Measurements from ENCODE around the gene RBM33.
A peak's percentile ranks its signal among the peaks of the same experiment; 100 is the strongest.
"Not testable (repeated sequence)": the region's sequence is repeated elsewhere in the genome, so short reads cannot be mapped to it uniquely, and the experiment has no call there.

RBM33 gene

DNA sequence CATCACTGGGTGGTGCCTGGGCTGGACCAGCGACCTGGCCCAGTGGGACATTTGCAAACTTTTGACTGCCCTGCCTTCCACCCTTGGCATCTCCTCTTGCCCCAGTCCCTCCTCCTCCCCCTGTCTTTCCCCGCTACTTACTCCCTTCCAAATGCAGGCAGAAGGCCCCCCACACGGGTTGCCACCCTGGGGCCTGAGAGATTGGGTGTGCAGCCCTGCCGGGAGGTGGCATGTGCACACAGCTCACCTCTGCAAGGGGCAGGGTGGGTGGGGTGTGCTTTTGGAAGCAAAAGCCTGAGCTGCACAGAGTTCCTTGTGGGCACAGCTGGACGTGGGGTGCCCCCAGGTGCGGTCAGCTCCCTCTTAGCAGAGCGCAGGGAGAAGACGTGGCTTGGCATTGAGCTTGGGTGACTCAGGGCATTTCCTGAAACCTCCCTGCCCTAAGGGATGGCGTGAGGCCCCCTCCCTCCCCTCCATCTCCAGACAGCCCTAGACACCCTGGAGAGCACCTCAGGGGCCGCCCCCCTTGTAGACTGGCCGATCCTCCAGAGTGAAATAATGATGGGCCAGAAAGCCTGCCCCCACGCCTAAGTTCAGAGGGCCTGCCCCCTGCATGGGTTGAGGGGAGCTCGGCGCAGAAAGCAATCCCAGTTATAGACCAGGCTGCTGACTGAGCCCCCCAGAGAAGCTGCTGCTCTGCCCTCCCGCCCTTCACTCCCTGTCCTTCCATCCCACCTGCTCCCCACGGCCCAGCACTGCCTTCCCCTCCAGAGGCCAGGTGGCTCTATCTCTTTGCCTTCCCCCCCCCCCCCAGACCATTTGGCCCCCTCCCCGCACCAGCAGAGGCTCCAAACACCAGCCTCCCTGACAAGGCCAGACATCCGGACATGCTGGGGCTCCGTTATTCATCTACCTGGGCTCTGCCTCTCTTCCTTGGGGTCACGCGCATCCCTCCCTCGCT, 170.1 kb downstream of the RBM33 start:
- H3K27me3 Mint-ChIP-seq, result peaks cover 56% of the 10 kb centered on the region
- H3K9me3 Mint-ChIP-seq, result no peaks in the 10 kb centered on the region
- peaks cover 20% of the 10 kb centered on the region for H3K4me1 Mint-ChIP-seq
- no peak for ATAC-seq
- H3K36me3 Mint-ChIP-seq, result no peaks in the 10 kb centered on the region
- H3K27ac Mint-ChIP-seq, result no peak overlapping the region
- H3K4me3 Mint-ChIP-seq, result no peak overlapping the region

DNA sequence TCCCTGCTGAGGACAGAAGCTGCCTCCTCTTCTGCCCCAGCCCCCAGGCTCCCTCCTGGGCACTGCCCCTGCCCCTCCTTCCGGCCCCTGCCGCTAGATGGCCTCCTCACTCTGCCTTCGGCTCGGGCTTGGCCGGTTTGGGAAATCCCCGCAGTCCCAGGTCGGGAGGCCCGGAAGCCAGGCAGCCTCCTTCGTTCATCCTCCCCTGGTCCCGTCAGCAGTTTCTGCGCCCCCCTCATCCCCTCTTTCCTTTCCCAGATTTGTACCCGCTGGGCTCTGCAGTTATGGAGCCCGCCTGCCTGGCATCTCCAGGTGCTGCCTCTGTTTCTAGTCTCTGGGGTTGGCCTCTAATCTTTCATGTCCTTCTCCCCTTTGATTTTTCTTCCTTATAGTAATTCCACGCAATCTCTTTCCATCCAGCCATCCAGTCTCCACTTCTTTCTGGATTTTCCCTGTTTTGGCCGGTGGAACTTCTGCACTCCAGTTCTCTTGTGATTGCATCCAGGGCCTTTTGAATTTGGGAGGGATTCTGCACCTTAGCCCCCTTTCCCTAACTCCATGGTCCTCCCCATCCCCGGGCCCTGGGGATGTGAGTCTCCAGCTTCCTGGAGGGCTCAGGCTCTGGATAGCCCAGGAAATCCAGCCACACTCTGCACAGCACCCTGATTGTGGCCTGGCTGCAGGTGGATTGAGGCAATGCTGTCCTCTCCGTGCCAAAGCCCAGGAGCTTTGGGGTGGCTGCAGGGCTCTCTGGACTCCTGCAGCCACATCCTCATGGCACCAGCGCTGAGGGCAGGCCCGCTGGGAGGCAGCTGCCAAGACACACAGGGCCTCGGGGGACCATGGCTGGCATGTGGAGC, 171.1 kb downstream of the RBM33 start:
- H3K4me1 Mint-ChIP-seq, result peaks cover 20% of the 10 kb centered on the region
- peak overlapping the region; percentile 1 for H3K4me3 Mint-ChIP-seq
- H3K36me3 Mint-ChIP-seq, result no peaks in the 10 kb centered on the region
- H3K9me3 Mint-ChIP-seq, result no peaks in the 10 kb centered on the region
- peak overlapping the region; percentile 15 for H3K27ac Mint-ChIP-seq
- peak; percentile 73 for ATAC-seq
- H3K27me3 Mint-ChIP-seq, result peaks cover 50% of the 10 kb centered on the region

DNA sequence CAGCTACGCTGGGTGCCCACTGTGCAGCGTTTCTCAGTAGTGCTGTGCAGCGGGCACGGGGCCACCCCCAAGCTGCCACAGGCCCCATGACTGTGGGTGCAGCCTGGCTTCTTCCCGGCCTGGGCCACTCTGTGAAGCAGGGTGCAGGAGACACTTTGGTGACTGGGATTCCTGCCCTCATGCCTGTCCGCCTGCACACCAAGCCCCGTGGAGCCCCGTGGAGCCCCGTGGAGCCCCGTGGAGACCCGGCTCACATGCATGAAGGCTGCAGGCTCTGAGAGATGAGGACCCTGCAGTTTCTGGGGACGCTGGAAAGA, 171.7 kb downstream of the RBM33 start:
- ATAC-seq, result no peak
- no peak overlapping the region for H3K27ac Mint-ChIP-seq
- H3K27me3 Mint-ChIP-seq, result peaks cover 49% of the 10 kb centered on the region
- H3K36me3 Mint-ChIP-seq, result no peaks in the 10 kb centered on the region
- no peak overlapping the region for H3K4me3 Mint-ChIP-seq
- no peaks in the 10 kb centered on the region for H3K9me3 Mint-ChIP-seq
- H3K4me1 Mint-ChIP-seq, result peaks cover 20% of the 10 kb centered on the region

DNA sequence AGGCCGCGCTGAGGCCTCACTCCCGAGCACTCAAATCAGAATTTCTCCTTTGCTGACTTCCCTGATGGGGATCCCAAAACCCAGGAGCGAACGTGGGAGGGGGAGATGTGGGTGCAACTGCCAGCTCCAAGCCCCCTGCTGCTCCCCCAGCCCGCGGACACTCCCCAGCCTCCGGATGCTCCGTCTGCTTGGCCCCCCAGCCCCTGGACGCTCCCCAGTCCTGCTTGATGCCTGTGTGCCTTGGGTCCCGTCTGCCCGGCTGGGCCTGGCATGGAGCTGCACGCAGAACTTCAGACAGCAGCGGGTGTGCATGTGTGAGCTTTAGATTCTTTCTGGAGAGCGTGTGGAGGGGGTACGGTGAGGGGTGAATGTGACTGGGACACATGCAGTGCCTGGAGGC, 172.5 kb downstream of the RBM33 start:
- Mint-ChIP-seq H3K27me3 (peaks cover 49% of the 10 kb centered on the region), H3K36me3 (no peaks in the 10 kb centered on the region), H3K4me1 (peaks cover 12% of the 10 kb centered on the region), H3K27ac (no peak overlapping the region), H3K9me3 (no peaks in the 10 kb centered on the region), H3K4me3 (no peak overlapping the region)
- ATAC-seq, result no peak

DNA sequence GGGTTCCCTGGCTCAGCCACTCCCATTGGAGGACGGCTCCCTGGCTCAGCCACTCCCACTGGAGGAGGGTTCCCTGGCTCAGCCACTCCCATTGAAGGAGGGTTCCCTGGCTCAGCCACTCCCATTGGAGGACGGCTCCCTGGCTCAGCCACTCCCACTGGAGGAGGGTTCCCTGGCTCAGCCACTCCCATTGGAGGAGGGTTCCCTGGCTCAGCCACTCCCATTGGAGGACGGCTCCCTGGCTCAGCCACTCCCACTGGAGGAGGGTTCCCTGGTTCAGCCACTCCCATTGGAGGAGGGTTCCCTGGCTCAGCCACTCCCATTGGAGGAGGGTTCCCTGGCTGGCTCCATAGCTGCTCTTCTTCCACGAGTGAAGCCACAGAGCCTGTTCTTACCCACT, 173.1 kb downstream of the RBM33 start:
- H3K27me3 Mint-ChIP-seq, result peaks cover 49% of the 10 kb centered on the region

DNA sequence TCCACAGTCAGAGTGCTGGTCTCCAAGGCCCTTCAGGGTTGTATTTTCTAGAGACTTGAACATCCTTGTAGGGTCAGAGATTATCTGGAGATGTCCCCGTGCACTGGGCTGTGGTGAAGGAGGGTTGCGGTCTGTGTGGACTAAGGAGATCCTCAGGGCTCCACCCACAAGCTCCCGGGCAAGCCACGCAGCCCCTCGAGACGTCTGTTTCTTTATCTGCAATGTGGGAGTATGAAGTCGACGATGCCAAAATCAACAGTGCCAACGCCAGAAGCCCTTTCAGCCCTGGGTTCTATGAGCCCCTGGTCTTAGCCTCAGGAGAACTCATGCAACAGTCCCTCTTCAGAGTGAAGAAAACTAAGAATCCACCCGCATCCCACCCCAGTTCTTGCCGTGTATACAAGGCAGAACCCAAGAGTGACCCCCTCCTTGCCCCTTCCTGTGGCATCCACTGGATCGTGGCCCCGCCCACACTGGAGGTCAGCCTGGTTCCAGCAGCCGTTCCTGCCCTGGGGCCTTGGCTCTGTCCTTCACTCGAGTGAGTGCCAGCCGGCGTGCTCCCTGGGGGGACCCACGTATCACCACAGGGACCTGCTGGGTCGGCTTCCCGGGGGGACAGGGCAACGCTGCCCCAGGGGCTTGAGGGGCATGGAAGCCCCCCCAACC, 173.8 kb downstream of the RBM33 start:
- Mint-ChIP-seq H3K4me3 (no peak overlapping the region), H3K27me3 (peaks cover 48% of the 10 kb centered on the region), H3K36me3 (no peaks in the 10 kb centered on the region), H3K4me1 (peaks cover 8% of the 10 kb centered on the region), H3K9me3 (no peaks in the 10 kb centered on the region), H3K27ac (no peak overlapping the region)
- no peak for ATAC-seq

More for the DNA sequence above, 173.1 kb downstream of the RBM33 start:
- H3K9me3 Mint-ChIP-seq, H3K4me3 Mint-ChIP-seq, H3K27ac Mint-ChIP-seq, H3K36me3 Mint-ChIP-seq, H3K4me1 Mint-ChIP-seq, ATAC-seq: not testable (repeated sequence)

DNA sequence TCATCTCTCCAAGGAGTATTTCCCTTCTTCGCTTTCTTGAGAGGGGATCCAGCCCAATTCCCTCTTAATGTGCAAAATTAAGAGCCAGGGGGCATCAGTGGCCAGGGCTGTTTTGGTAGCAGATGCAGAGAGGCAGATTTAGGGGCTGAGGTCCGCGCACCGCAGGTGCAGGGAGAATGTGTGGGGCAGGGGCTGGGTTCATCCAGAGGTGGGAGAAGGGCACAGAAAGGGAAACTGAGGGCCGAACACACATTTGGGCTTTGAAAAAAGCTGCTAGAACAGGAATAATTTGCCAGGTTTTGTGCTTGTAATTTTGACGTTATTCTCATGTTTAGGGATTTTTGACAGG, 174.3 kb downstream of the RBM33 start:
- H3K4me1 Mint-ChIP-seq, result peaks cover 8% of the 10 kb centered on the region
- H3K9me3 Mint-ChIP-seq, result no peaks in the 10 kb centered on the region
- H3K27me3 Mint-ChIP-seq, result peaks cover 44% of the 10 kb centered on the region
- H3K36me3 Mint-ChIP-seq, result no peaks in the 10 kb centered on the region
- H3K27ac Mint-ChIP-seq, result no peak overlapping the region
- no peak overlapping the region for H3K4me3 Mint-ChIP-seq
- no peak for ATAC-seq

DNA sequence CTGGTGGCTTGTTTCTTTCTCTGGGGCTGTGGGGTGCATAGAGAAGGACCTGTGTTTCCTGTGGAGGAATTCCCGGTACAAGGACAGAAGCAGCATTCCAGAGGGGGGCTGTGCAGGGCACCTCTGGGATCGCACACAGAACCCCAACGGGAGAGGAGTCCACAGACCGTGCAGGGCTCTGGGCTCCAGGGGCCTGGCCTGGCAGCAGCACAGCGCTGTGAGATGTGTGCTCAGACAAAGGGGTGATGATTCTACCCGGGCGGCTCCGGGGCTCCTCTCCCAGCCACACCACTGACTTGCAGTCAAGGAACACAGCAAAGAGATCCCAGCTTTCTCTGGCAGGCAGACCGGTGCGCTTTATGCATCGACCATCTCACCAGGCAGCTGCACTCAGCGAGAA, 174.7 kb downstream of the RBM33 start:
- peaks cover 8% of the 10 kb centered on the region for H3K4me1 Mint-ChIP-seq
- no peaks in the 10 kb centered on the region for H3K9me3 Mint-ChIP-seq
- no peak overlapping the region for H3K27ac Mint-ChIP-seq
- no peak overlapping the region for H3K4me3 Mint-ChIP-seq
- H3K27me3 Mint-ChIP-seq, result peaks cover 44% of the 10 kb centered on the region
- no peaks in the 10 kb centered on the region for H3K36me3 Mint-ChIP-seq
- no peak for ATAC-seq

DNA sequence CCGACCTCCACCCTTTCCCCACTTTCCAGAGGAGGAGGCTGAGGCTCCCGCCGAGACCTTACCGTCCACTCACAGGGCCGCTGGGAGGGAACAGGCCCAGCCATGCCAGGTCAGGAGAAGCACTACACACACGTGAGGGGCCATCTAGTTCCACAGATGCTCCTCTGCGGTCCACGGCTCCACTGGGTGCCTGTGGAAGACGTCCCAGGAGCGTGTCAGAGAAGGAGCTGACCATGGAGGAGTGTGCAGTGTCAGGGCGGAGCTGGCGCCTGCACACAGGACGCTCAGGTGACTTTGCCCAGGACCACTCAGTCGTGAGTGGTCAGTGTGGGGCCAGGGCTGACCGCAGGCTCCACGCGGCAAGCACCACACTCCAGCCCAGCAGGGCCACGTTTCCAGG, 175.8 kb downstream of the RBM33 start:
- H3K4me1 Mint-ChIP-seq, result peaks cover 6% of the 10 kb centered on the region
- no peaks in the 10 kb centered on the region for H3K36me3 Mint-ChIP-seq
- H3K27ac Mint-ChIP-seq, result no peak overlapping the region
- no peak overlapping the region for H3K4me3 Mint-ChIP-seq
- peaks cover 48% of the 10 kb centered on the region for H3K27me3 Mint-ChIP-seq
- ATAC-seq, result no peak
- H3K9me3 Mint-ChIP-seq, result no peaks in the 10 kb centered on the region

DNA sequence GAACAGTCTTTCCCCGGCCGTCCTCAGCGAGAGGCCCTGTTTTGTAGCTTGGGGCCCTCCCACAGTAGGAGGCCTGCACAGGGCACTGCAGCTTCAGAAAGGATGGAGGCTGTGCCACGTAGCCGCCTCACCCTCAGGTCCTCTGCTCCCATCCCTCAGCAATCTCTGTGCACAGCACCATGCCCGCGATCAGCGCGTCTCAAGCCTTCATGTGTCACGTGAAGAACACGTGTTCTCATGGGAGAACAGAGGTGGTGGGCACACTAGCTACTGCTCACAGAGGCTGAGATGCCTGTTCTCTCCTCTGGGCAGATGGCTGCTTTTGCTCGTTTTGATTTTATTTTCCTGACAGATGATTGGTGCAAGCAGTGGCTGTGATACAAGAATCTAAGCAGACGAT, 176.3 kb downstream of the RBM33 start:
- no peak for ATAC-seq
- H3K27ac Mint-ChIP-seq, result no peak overlapping the region

DNA sequence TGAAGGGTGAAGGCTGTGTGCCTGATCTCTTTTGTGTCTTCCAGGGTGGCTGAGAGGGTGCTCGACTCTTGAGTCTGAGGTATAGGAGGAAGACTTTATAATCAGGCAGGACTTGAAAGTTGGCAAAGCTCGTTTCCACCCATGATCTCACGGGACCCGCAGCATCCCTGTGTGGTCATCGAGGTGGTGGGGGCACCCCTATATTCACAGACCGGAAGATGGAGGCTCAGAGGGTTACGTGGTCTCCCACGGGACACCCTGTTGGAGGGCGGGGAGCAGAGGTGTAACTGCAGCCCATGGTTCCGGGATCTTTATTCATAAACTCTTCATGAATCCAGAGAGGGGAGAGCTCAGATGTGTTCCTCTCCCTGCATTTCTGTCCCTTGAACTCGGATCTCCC, 177.4 kb downstream of the RBM33 start:
- ATAC-seq, result no peak
- Mint-ChIP-seq H3K9me3 (no peaks in the 10 kb centered on the region), H3K27ac (no peak overlapping the region), H3K4me3 (no peak overlapping the region), H3K27me3 (peaks cover 46% of the 10 kb centered on the region), H3K4me1 (no peaks in the 10 kb centered on the region), H3K36me3 (no peaks in the 10 kb centered on the region)

More for the DNA sequence above, 176.3 kb downstream of the RBM33 start:
- Mint-ChIP-seq H3K9me3 (no peaks in the 10 kb centered on the region), H3K4me1 (peaks cover under 1% of the 10 kb centered on the region), H3K4me3 (no peak overlapping the region), H3K27me3 (peaks cover 48% of the 10 kb centered on the region), H3K36me3 (no peaks in the 10 kb centered on the region)

DNA sequence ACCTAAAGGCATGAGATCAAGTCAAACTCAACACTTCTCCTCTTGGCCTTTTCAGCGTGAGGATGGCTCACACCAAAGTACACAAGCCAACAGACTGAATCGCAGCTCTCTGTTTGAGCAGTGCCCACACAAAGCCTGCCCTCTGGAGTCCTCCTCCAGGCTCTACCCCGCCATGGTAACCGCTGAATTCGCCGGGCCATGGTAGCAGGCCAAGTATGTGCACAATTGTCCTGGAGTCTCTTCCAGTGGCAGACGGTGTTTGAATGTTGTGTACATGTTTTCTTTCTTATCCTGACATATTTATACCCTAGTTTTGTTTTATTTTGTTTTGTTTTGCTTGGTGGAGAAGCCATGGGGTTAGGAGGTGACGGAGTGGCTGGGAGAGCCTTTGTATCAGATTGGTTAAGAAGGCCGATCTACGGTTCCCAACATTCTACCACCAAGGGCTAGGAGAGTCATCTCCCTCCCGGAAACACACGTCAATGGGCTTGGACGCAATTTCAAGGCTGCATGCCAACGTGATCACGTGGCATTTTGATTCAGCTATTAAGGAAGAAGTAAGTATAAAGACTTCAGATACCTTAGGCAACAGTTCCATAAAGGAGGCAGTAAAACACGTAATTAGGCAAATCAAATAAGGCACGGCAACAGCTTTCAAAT, 179.9 kb downstream of the RBM33 start:
- ATAC-seq, result no peak
- no peaks in the 10 kb centered on the region for H3K4me1 Mint-ChIP-seq
- H3K27me3 Mint-ChIP-seq, result peaks cover 57% of the 10 kb centered on the region
- H3K9me3 Mint-ChIP-seq, result no peaks in the 10 kb centered on the region
- no peak overlapping the region for H3K4me3 Mint-ChIP-seq
- H3K27ac Mint-ChIP-seq, result no peak overlapping the region
- H3K36me3 Mint-ChIP-seq, result no peaks in the 10 kb centered on the region

DNA sequence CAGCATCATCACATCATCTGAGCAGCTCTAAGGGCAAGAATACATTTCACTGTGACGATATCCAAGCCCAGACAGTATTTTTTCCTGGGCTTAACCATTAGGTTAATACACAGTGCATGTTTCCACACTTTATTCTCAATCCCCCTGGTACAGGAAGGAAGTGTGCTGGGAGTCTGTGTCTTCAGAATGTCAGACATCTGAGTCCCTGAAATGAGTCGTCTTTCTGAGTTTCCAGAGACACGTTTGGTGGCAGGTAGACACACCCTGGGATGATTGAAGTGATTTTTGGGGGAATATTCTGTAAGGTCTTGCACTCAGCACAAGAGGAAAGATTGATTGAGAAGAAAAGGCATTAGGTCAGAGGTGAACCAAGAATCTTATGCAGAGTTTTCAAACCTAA, 180.9 kb downstream of the RBM33 start:
- H3K4me3 Mint-ChIP-seq, result no peak overlapping the region
- H3K9me3 Mint-ChIP-seq, result no peaks in the 10 kb centered on the region

DNA sequence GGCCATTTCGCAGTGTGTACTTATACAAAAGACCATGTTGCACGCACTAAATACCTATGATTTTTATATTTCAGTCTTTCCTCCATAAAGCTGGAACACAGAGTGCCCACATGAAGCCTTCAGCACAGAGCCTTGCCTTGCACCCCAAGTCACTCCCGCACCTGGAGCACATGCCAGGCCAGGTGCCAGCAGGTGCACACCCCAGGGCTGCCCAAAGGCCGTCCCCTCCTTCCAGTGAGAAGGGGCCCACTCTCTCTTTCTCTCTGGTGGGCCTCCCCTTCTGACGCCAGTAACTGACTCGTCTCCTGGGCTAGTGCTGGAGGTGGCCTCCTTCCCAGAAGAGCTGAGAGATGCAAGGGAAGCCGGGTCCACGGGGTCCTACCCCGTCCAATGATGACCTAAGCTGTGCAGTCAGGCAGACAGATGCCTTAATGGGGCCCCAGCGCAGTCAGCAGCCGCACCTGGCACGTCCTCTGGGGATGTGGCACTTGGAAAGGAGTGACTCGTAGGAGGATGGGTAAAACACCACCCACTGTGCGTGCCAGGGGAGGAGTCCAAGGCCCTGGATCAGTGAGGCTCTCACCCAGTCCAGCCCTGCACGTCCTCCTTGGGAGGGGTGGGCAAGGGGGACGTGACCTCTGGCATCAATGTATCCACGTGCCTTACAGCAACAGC, 185.5 kb downstream of the RBM33 start:
- ATAC-seq, result no peak
- H3K36me3 Mint-ChIP-seq, result no peaks in the 10 kb centered on the region
- H3K4me1 Mint-ChIP-seq, result no peaks in the 10 kb centered on the region

More for the DNA sequence above, 180.9 kb downstream of the RBM33 start:
- ATAC-seq, result no peak
- Mint-ChIP-seq H3K27ac (no peak overlapping the region), H3K4me1 (no peaks in the 10 kb centered on the region), H3K27me3 (peaks cover 62% of the 10 kb centered on the region), H3K36me3 (no peaks in the 10 kb centered on the region)

More for the DNA sequence above, 185.5 kb downstream of the RBM33 start:
- Mint-ChIP-seq H3K27me3 (peaks cover 39% of the 10 kb centered on the region), H3K27ac (no peak overlapping the region), H3K4me3 (no peak overlapping the region), H3K9me3 (no peaks in the 10 kb centered on the region)
